GM04503 (cell line): ENCODE measurements around the gene WDR93.
"Not testable (repeated sequence)": the region's sequence is repeated elsewhere in the genome, so short reads cannot be mapped to it uniquely, and the experiment has no call there.

Experiments used
- DNase-seq: peaks from one replicate; pipeline ENCODE4 v3.0.0-alpha.2; 2012; ENCODE audit warnings: low read depth

Gene WDR93

DNA sequence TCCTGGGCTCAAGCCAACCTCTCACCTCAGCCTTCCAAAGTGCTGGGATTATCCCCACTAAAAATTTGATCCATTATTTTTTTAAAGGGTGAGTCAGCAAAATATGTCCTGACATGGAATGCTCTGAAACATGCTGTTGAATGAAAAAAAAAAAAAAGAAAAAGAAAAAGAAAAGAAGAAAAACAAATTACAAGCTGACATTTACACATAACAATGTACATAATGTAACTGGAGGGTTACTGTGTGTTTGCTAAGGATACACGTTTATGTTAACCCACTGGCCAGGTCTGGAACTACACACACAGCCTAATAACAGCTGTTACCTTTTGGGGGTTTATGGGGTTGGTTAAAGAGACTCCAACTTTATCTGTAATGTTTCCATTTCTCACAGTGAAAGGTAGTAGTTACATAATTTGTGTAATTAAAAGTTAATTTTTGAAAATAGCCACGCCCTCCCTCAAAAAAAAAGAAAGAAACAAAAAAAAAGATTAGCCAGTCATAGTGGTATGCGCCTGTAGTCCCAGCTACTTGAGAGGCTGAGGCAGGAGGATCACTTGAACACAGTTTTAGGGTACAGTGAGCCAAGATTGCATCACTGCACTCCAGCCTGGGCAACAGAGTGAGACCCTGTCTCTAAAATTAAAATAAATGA lies 82.4 kb downstream of the WDR93 start:
- no peak for DNase-seq

DNA sequence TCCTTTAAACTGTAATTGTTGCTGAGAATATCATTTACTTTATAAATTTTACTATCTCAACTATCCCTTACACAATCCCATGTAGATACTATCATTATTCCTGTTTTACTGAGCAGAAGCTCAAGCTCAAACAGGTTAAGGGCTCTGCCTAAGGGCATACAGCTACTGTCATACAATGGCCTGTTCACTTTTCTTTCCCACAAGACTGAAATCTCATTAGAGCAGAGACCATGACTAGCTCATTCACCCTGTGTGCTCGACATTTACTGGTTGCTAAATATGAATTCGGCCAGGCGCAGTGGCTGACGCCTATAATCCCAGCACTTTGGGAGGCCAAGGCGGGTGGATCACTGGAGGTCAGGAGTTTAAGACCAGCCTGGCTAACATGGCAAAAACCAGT lies 83.9 kb downstream of the WDR93 start:
- DNase-seq: no peak

DNA sequence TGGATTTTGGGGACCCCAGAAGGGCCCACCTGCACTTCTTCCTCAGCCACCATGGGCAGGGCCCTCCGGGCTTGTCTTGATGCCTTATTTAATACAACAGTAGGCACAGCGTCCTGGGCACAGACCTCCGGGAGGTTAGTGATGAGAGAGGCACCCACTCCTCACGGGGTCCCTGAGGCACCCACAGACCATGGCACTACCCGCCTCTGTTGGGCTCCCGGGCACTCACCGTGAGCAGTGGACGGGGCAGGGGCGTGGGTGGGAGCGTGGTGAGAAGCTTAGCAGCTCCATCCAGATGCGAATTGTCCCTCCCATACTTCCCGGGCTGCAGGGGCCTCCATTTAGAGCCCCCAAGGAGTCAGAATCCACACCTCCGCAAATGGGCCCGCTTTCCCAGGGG lies 85.2 kb downstream of the WDR93 start:
- no peak for DNase-seq

DNA sequence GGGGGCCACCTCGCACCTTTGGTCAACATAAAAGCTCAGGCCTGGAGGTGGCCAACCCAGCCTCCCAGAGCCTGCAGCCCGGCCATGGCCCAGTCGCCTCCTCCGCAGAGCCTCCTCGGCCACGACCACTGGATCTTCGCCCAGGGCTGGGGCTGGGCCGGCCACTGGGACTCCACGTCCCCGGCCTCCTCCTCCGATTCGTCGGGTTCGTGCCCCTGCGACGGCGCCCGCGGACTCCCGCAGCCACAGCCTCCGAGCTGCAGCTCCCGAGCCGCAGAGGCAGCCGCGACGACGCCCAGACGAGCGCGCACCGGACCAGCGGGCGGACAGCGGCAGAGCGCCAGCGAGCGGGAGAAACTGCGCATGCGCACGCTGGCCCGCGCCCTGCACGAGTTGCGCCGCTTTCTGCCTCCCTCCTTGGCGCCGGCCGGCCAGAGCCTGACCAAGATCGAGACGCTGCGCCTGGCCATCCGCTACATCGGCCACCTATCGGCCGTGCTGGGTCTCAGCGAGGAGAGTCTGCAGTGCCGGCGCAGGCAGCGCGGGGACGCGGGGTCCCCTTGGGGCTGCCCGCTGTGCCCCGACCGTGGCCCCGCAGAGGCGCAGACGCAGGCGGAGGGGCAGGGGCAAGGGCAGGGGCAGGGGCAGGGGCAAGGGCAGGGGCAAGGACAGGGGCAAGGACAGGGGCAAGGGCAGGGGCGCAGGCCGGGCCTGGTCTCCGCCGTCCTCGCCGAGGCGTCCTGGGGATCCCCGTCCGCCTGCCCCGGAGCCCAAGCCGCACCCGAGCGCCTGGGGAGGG lies 85.9 kb downstream of the WDR93 start, which contains the start of gene MESP2:
Gene MESP2 (plus strand): TSS at position 59 of the 799 bp plus-strand sequence. CDS start 26 bp downstream, at position 85.
- DNase-seq: no peak

DNA sequence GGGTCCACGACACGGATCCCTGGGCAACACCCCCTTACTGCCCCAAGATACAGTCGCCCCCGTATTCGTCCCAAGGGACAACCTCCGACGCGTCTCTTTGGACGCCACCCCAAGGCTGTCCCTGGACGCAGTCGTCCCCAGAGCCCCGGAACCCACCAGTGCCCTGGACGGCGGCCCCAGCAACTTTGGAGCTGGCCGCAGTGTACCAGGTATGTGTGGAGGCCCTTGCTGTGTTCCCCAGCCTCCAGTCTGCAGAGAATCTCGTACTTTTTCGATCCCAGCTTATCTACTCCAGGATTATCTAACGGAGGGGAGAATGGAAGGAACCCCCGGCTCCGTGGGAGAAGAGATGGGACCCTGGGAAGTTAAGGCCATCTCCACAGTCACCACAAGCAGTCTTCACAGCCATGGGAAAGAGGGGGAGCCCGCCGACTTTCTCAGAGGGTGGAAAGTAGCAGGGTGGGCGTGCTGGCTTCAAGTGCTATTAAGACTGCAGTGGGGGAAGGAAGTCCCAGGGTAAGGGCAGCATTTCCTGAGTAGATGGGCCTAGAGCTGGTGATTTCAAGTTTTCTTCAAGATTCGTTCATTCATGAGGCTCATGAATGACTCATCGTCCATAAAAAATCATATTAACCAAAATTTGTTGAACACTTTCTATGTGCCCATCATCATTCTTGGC lies 86.6 kb downstream of the WDR93 start:
- DNase-seq: no peak

DNA sequence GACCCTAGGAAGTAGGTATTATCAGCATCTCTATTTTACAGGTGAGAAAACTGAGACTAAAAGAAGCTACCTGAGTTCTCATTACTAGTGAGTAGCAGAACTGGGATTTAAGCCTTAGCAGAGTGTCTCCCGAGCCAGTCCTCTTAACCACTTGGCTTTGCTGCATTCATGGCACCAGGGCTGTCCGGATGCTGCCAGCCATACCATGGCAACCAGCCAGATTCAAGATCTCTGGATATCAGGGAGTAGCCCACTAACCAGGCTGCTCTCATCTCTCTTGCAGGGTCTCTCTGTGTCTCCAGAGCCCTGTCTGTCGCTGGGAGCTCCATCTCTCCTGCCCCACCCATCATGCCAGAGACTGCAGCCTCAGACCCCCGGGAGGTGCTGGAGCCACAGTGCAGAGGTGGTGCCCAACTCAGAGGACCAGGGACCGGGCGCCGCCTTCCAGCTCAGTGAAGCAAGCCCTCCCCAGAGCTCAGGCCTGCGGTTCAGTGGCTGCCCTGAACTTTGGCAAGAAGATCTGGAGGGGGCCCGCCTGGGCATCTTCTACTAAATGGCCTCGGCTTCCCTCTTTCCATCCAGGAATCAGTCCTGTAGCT lies 87.3 kb downstream of the WDR93 start:
- DNase-seq: no peak

DNA sequence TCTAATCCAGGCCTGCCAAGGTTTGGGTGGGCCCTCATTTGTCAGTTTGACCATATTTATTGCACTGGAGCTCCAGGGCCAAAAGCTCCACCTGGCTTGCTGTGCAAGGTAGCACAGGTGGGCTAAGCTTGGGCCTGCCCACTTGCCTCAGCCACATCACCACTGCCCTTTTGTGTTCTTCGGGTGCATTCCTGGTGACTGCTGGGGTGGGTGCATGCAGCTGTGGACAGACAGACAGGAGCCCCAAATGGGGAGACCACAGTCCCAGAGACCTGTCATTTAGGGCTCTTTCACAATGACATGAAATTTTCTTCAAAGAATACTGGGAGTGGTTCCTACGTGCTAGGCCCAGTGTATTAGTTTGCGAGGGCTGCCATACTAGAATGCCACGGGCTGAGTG lies 88.2 kb downstream of the WDR93 start:
- no peak for DNase-seq

DNA sequence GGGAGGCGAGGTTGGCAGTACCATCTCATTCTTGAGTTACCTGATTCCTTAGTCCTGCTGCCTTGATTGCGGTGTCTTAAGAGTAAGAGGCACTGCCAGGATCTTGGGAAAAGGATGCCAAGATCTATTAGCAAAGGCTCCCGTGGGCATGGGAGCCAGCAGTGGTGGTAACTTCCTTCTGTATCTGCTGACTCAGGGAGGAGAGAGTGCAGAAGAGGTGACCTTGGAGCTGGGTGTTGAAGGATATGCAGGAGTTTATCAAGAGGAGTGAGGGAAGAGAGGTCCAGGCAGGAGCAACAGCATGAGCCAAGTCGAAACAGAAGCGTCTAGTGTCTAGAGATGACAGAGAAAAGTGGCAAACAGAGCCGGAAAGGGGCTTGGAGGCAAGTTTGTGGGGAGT lies 90.0 kb downstream of the WDR93 start:
- DNase-seq: no peak

DNA sequence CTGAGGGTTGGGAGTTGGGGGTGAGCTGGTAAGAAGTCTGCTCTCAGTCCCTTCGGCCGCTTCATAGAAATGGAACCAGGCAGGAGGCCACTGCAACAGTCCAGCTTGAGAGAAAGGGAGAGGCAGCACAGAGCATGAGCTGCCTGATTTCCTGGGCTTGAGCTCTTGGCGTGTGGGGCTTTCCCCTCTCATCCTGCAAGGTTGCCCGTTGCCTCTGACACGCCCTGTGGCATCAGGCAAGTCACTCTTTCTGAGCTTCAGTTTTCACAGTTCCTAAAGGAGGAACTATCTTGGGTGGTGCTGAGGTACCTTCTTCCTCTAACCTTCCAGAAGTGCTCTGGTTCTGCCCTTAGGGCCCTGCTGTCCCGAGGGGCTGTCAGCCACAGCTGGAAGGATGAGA lies 90.4 kb downstream of the WDR93 start:
- no peak for DNase-seq

DNA sequence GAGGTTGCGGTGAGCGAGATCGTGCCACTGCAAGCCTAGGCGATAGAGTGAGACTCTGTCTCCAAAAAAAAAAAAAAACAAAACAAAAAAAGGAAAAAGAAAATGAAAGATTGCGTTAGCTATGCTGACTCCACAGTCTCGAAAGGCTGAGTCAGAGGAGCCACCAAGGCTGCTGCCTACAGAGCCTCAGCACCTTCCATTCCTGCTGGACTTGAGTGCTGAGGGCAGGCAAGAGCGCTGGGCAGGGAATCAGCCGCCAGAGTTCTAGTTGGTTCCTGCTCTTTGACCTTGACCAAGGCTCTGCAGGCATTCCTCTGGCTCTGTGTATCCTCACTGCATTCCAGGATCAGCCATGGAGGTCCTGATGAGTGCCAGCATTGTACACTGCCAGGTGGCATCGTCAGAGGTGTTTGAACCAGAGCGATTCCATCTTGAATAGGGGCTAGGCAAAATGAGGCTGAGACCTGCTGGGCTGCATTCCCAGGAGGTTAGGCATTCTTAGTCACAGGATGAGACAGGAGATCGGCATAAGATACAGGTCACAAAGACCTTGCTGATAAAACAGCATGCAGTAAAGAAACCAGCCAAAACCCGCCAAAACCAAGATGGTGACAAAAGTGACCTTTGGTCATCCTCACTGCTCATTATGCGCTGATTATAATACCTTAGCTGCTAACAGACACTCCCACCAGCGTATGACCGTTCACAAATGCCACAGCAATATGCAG lies 91.4 kb downstream of the WDR93 start:
- DNase-seq: no peak

DNA sequence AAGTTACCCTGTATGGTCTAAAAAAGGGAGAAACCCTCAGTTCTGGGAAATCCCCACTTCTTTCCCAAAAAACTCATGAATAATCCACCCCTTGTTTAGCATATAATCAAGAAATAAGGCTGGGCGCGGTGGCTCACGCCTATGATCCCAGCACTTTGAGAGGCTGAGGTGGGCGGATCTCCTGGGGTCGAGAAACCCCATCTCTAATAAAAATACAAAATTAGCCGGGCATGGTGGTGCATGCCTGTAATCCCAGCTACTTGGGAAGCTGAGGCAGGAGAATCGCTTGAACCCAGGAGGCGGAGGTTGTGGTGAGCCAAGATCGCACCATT lies 92.0 kb downstream of the WDR93 start:
- not testable (repeated sequence) for DNase-seq

DNA sequence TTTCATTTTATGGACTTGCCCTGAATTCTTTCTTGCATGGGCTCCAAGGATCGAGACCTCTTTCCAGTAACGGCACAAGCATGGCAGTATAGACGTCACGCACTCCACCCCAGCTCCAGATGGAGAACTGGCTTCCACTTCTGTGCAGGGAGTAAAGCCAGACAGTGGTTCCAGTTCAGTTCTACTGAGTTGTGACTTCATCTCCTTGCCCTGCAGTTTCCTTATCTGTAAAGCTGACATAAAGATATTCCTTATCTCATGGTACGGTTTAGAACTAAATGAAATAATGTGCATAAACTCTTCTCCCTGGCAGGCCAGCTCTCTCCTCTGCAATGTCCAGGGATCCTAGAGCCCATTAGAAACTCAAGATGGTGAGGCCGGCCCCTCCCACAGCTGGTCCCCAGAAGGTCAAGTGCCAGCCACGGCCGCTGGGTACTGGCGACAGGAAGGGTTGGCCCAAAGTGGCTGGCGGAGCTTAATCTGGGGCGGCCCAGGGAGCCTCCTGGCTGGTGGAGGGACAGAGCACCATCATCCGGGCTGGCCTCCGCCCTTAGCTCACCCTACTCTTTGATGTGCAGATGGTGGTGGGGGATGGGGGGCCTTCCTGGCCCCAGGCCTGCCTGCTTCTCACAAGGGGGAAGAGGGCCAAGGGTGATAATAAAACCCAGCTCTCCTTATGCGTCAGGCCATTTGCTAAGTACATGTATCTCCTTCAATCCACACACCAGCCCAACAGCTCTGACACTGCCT lies 92.7 kb downstream of the WDR93 start:
- peak; percentile 42 for DNase-seq

DNA sequence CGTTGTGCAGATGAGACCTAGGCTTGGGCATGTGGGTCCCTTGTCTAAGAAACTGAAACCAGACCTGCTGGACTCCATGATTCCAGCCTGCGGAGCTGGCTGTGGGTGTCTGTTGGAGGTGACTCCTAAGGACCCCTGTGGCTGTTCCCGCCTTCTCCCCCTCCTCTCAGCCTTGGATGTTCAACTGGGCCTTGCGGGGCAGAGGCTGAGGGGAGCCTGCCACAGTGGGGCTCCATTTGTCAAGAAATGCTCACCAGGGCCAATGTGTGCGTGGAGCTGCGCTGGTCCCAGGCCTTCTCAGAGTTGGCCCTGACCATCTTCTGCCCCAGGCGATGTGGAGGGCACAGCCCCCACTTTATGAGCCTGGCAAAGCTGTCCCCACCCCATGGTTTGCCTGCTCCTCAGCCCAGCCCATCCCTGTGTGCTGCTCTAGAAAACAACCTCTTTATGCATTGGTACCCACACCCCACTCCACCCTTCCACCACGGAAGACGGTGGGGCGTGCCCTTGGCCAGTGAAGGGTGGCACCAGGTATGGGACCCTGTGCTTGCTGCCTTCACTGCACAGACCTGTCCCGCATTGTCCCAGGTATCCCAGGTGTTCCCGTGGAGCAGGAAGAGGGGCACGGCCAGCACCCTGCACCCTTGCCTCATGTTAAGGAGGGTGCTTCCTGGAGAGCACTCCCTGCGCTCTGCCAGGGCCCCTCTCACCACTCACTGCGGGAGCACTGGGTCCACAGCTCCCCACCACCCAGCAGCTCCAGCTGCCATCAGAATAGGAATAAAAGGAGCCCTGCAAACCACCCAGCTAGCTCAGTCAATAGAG lies 93.5 kb downstream of the WDR93 start:
- no peak for DNase-seq

DNA sequence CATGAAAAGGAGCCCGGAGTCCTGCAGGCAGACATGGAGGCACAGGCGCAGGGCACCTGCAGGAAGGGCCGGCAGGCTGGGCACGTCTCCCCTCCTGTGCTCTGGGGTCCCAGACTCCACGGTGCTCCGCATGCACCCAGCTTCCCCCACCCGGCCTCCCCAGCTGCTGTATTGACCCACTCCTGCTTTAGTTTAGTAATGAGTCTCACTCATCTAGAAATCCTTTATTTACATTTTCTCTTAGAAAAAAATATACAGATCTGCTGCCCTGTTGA lies 94.0 kb downstream of the WDR93 start:
- no peak for DNase-seq

DNA sequence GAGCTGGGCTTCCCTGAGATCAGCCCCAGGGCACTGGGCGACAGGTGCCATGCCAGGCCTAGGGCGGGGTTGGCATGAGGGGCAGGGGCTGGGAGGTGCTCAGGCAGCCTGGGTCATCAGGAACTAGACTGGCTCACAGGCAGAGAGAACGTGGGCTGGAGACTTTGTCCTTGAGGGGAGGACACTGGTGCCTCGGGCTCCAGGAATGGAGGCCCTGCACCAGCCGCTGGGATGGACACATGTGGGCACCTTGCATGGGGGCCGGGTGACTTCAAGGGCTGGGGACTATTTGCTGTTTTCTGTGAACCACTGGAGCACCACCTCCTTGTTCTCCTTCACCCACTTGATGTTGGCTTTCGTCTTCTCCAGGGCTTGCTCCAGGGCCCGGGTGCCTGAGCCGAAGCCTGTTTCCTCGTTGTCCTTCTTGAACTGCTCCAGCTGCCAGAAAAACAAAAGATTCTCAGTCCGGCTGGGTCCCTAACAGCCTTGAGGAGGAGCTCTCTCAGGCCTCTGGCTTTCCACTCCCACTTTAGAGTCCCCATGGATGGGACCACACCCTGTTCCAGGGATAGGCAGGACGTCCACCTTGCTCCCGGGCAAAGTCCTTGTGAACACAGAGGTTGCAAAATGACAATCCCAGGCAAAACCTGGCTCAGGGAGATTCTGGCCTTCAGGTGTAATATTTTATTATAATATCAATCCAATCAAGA lies 94.6 kb downstream of the WDR93 start:
- no peak for DNase-seq

DNA sequence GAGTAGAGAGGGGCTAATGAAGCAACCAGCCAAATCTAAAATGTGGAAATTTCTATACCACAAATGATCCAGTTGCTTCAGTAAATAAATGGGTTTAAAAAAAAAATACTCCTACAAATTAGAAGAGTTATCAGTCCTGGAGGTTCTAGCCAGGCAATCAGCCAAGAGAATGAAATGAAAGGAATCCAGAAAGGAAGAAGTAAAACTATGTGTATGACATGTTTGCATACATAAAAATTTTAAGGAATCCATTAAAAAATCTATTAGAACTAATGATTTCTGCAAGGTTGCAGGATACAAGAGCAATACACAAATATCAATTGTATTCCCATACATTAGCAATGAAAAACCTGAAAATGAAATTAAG lies 95.1 kb downstream of the WDR93 start:
- no peak for DNase-seq

DNA sequence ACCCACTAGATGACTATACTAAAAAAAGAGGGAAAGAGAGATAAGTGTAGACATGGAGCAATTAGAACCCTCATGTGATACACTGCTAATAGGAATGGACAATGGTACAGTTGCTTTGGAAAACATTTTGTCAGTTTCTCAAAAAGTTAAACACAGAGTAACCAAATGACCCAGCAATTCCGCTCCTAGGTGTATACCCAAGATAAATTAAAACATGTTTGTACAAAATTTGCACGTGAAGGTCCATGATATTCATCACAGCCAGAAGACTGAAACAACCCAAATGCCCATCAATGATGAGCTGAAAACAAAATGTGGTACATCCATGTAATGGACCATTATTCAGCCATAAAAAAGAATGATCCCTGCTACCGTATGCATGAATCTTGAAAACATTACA lies 97.3 kb downstream of the WDR93 start:
- no peak for DNase-seq

DNA sequence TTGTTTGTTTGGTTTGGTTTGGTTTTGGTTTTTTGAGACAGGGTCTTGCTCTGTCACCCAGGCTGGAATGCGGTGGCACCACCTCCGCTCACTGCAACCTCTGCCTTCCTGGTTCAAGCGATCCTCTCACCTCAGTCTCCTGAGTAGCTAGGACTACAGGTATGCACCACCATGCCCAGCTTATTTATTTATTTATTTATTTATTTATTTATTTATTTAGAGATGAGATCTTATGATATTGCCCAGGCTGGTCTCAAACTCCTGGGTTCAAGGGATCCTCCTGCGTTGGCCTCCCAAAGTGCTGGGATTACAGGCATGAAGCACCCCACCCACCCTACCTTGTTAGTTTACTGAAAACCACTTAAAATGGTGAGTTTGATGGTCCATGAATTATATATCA lies 98.0 kb downstream of the WDR93 start:
- DNase-seq: not testable (repeated sequence)

DNA sequence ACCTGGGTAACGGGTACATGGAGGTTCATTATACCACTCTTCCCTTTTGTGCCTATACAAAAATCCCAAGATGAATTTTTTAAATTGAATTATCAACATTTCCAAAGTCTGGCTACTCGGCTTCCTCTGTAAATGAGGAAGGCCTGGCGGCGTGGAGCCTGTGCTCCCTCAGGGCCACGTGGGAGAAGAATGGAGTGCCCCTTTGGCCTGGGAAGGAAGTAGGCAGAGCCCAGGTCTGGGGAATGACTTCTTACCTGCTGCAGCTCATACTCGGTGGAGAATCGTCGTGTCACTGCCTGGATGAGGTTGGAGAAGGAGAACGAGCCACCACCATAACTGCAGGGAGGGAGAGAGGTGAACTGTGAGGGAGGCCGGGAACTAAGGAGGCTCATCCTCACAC lies 99.6 kb downstream of the WDR93 start:
- DNase-seq: no peak

DNA sequence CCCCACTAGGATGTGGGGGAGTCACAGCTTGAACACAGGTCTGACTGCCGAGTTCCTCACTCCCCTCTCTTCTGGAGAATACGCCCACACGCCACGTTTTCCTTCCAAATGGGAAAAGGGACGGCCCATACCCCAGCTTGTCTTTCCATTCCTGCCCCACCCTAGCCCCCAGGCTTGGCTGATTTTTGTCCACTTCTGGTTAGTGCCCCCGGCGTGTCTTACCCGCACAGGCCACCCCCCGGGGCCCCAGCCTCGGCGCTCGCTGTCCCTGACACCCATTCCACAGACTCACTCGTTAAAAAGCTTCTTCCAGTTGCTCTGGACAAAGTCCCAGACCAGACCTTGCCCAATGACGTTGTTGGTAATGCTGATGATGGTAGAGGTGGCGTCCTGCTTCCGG lies 100.0 kb downstream of the WDR93 start:
- no peak for DNase-seq
